ENCODE measurements around the gene SUMF1.

DNA sequence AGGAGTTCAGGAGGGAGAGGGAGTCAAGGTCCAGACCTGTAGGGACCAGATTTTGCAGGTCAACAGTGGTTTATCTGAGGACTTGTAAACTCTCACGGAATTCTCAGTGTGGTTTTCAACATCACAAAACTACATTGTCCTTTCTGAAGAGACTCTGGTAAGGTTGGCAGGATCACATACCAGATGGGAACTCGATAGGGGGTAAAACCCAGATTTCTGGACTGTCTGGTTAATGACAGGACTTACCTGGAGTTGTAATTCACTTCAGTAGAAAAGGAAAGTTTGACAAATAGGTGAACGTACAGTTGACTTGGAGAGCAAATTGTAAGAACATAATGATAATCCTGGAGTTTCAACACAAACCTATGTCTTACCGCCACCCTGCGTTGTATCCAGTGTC is 31.4 kb upstream of the SUMF1 start:
- TF ChIP-seq, protein P1, sequence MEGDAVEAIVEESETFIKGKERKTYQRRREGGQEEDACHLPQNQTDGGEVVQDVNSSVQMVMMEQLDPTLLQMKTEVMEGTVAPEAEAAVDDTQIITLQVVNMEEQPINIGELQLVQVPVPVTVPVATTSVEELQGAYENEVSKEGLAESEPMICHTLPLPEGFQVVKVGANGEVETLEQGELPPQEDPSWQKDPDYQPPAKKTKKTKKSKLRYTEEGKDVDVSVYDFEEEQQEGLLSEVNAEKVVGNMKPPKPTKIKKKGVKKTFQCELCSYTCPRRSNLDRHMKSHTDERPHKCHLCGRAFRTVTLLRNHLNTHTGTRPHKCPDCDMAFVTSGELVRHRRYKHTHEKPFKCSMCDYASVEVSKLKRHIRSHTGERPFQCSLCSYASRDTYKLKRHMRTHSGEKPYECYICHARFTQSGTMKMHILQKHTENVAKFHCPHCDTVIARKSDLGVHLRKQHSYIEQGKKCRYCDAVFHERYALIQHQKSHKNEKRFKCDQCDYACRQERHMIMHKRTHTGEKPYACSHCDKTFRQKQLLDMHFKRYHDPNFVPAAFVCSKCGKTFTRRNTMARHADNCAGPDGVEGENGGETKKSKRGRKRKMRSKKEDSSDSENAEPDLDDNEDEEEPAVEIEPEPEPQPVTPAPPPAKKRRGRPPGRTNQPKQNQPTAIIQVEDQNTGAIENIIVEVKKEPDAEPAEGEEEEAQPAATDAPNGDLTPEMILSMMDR (IDR thresholded peaks at IDR 0.05 in 2 of 3, conservative IDR thresholded peaks at IDR 0.05 in 1 of 3; ENCODE audit: borderline replicate concordance in 1 of 3, insufficient read depth in 1 of 3, low read depth in 2 of 3, low read length in 2 of 3) = no peak
- TF ChIP-seq, protein P2, sequence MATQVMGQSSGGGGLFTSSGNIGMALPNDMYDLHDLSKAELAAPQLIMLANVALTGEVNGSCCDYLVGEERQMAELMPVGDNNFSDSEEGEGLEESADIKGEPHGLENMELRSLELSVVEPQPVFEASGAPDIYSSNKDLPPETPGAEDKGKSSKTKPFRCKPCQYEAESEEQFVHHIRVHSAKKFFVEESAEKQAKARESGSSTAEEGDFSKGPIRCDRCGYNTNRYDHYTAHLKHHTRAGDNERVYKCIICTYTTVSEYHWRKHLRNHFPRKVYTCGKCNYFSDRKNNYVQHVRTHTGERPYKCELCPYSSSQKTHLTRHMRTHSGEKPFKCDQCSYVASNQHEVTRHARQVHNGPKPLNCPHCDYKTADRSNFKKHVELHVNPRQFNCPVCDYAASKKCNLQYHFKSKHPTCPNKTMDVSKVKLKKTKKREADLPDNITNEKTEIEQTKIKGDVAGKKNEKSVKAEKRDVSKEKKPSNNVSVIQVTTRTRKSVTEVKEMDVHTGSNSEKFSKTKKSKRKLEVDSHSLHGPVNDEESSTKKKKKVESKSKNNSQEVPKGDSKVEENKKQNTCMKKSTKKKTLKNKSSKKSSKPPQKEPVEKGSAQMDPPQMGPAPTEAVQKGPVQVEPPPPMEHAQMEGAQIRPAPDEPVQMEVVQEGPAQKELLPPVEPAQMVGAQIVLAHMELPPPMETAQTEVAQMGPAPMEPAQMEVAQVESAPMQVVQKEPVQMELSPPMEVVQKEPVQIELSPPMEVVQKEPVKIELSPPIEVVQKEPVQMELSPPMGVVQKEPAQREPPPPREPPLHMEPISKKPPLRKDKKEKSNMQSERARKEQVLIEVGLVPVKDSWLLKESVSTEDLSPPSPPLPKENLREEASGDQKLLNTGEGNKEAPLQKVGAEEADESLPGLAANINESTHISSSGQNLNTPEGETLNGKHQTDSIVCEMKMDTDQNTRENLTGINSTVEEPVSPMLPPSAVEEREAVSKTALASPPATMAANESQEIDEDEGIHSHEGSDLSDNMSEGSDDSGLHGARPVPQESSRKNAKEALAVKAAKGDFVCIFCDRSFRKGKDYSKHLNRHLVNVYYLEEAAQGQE (IDR thresholded peaks at IDR 0.05; ENCODE audit: low read depth) = no peak
- TF ChIP-seq JUND (IDR thresholded peaks at IDR 0.05) = no peak
- no peak for TF ChIP-seq RAD21 (IDR thresholded peaks at IDR 0.05; ENCODE audit: low read depth)
- no peak for TF ChIP-seq ZNF274 (IDR thresholded peaks at IDR 0.05; ENCODE audit: low read depth, low read length)
- TF ChIP-seq ATF3 (IDR thresholded peaks at IDR 0.05) = no peak
